ENCODE measurements around the gene RXRA.

Gene RXRA

DNA sequence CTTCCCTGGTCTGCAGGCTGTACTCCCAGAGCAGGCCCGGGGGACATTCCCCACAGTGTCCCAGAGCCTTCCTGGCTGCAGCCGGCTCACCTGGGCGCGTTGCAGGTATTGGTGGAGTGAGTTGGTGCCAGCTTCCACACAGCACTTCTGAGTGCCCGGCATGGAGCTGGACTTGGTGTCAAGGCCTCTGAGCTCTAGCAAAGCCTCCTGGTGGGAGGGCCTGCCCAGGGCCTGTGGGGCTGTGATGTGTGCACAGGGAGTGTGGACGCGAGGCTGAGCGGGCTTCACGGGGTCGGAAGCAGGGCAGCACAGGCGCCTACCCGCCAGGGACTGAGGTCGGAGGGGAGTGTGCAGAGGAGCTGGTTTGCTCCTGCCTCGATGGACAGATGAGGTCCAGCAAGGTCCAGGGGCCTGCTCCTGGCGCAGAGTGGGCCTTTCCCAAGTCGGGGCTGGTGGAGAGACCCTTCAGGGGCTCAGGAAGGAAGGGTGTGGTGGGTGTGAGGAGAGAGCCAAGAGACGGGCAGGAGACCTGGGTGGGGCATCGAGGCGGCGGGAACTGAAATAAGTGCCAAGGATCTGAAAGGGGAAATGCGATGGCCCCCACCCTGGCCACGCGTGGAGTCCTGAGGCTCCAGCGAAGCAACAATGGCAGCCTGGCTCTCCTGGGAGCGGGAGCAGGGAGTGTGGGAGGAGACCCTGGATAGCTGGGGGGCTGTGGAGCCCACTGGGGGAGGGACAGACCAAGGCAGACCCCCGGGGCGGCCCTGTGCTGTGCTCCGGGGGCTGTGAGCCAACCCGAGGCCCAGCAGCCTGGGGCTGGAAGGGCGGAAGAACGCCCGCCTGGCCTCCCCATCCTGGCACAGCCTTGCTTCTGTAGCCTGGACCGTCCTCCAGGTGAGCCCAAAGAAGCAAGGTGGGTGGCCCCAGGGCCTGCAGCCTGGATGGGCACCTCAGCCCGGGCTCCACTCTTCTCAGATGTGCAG lies 78.4 kb downstream of the RXRA start:
- peak; percentile 37 for DNase-seq

DNA sequence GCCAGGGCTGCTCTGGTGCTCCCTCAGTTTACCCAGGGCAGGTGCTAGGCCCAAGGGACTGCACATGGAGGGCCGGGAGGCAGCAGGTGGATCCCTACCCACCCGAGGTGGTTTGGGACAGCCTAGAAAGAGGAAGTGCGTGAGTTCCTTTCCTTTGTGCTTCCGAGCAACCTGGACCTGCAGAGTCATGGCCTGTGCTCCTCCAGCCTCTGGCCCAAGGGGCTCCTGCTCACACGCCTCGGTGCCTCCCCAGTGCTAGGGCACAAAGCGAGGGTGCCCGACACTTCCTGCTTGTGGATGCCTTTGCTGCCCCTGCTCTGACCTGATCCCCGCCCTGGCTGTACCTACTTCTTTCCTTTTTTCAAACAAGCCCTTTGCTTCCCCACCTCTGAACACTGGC lies 79.3 kb downstream of the RXRA start:
- no peak for DNase-seq

GRCh38 chr9:134406366-134407120 lies 80.3 kb downstream of the RXRA start:
- peak; percentile 62 for DNase-seq

- DNase-seq = peak; percentile 96
Observed at GRCh38 chr9:134407121-134407779, 81.0 kb downstream of the RXRA start.

DNA sequence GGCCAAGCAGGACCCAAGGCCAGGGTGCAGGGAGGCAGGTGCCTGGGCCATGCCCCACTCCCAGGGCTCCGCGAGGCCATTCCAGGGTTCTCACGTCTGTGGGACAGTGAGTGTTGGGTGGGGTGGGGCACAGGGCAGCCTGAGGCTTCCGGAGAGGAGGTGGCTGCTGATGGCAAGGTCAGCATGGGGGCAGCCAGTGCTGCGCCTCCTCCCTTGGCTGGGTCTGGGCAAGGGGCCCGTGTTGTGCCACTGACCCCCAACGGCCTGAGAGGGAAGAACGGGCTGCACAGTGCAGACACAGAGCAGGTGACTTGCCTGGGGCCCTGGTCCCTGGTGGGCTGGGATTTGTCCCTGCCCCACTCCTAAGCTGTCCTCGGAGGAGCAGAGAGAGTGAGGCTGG lies 82.1 kb downstream of the RXRA start:
- peak; percentile 10 for DNase-seq

GRCh38 chr9:134408939-134409737 lies 82.9 kb downstream of the RXRA start:
- peak; percentile 83 for DNase-seq

GRCh38 chr9:134410071-134410834 lies 84.0 kb downstream of the RXRA start:
- peak; percentile 46 for DNase-seq

DNA sequence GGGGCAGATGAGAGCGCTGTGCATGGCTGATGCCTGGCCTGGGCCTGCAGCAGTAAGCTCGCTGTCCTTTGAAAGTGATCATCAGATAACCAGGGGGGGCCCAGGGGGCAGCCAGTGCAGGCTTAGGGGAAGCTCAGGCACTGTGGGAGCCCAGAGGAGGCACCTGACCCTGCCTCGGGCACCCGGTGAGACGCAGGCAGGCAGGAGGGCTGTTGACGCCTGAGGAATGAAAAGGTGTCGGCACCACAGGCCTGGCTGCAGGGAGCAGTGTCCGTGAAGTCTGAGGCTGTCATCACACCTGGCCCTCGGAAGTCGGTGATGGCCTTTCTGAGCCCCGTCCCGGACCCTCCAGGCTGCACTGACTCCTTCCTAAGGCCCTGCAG lies 84.6 kb downstream of the RXRA start:
- no peak for DNase-seq

DNA sequence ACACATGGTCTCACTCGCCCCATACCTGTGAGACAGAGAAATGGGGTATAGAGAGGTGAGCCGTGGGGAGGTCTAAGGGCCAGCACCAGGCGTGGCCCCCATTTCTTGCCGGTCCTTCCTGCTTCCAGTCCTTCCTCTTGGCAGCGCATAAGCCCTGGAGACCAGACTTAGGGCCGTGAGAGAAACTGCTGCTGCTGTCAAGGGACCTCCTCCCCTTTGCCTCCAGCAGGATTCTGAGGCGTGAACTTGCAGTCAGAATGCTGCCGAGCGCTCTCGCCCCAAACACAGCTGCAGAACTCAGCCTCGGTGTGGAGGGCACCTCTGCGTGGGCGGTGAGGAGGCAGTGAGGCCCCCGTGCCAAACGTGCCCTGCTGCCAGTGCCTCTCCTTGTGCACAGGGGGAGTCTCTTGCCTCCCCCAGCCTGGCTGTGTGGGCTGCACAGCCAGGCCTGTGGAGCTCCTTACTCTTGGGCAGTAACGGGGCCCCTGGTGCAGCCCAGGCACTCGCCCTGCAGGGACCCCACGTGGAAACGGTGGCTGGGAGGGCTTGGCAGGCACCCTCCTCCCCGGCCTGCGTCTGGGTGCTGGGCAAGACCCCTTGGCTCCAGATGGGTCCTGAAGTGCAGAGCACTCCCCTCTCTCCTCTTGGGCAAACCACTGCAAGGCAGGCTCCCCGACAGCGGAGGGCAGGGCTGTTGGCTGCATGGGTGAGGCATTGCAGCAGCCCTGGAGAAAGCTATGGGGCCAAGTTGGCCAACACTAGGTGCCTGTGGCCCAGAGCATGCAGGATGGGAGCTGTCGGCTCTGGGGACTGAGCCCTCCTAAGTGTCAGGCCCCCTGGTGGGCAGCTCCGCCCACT lies 85.4 kb downstream of the RXRA start:
- no peak for DNase-seq

DNA sequence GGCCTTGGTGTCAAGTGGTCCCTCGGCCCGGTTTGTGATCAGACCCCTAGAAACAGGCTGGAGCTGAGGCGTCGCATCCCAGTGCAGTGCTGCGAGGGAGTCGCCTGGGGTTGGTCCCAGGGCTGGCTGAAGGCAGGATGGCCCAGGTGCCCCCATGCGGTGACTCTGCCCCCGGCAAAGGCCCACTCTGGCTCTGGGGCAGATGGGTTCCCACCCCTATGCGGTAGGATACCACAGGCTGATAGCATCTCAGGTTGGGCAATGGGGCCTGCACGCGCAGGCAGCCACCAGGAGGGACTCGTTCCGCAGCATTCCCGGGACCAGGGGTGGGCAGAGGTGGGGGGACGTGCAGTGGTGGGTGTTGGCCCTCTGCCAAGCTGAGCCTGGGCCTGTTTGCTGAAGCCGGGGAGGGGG lies 86.0 kb downstream of the RXRA start:
- no peak for DNase-seq

GRCh38 chr9:134413112-134413715 lies 87.0 kb downstream of the RXRA start:
- DNase-seq = no peak

GRCh38 chr9:134413890-134414623 lies 87.8 kb downstream of the RXRA start:
- DNase-seq = no peak

DNA sequence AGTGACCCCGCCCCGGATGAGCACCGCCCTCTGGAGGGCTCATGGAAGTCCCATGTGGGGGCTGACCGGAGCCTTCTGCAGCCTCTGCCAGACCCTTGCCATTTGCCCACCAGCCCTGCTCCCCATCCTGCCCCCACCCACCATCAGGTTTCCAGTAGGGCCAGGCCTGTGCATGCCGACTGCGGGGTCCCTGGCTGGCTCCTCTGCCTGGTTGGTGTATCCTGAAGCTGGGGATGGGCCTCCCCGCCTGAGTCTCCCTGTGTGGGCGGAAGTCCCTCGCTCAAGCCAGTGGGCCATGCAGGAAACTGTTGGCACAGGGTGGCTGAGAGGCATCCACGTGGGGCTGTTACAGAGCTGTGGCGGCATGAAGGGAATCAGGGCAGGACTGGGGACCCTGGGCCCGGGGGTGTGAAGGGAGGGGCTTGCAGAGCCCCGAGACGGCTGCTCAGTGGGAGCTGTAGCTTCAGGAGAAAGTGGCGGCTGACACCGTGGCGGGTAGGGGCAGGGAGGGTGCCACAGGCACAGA lies 88.7 kb downstream of the RXRA start:
- no peak for DNase-seq

GRCh38 chr9:134416385-134417015 lies 90.2 kb downstream of the RXRA start:
- no peak for DNase-seq

- no peak for DNase-seq
Observed at GRCh38 chr9:134418354-134418753, 92.1 kb downstream of the RXRA start.

DNA sequence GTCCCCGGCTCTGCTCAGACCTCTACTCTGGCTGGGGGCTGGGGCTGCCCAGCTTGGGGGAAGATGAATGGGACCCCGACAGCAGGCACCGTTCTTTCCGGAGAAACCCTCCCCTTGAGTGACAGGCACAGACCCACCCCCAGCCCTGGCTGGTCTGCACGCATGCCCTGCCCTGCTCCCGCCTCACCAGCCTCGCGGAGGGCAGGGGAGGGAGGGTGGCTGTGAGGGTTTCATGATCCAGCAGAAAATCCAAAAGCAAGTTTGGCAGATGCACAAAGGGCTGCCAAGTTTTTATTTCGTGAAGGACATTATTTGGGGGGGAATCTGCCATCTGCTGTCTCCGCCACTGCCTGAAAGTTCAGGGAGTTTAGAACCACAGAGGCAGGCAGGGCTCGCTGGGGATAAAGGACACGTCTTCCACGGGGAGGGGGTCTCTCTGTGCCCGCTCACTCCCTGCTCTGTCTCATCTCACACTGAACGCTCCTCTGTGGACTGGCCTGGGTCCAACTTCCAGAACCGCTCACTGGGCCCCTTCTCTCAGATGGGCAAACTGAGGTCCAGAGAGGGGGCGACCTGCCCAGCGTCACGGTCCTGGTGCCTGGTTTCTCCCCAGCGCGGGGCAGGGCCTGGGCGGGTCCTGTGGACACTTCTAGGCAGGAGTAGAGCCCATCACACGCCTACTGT lies 92.9 kb downstream of the RXRA start:
- DNase-seq = no peak

DNA sequence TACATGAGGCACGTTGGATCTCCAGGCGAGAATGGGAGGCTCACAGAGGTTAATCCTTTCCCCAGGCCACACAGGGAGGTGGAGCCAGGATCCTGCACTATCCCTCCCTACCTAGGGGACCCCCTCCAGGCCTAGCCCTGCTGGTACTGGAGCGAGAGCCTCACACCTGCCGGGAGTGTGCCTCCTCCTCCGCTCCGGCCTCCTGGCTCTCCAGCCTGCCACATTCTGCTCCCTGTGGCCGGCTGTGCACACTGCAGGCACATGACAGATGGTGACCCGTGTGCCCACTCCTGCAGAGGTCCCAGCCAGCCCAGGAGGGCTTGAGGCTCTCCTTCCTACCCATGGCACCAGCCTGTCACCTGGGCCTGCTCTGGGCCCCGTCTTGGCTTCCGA lies 93.4 kb downstream of the RXRA start:
- DNase-seq = no peak

- no peak for DNase-seq
Observed at GRCh38 chr9:134420281-134420845, 94.1 kb downstream of the RXRA start.
